Liver (tissue), 3 donors: ENCODE data around the gene TRPM1.

Experiments
- ATF3 ChIP-seq: IDR thresholded peaks from 2 replicates; pipeline ENCODE4 v1.6.1; 2016; ENCODE audit warnings: antibody characterized with exemption
- CTCF ChIP-seq: fragments of 150-350 bp; IDR thresholded peaks from 2 replicates; pipeline ENCODE4 v1.5.1; 2017; ENCODE audit warnings: improper control_type of control experiment, low read depth, low read length; ENCODE audit not compliant: missing input control
- REST ChIP-seq: IDR thresholded peaks from 2 replicates; pipeline ENCODE4 v1.6.1; 2016; ENCODE audit warnings: antibody characterized with exemption, mild to moderate bottlenecking
- donor health status: healthy.
- donor health status: healthy.

GRCh38 chr15:30992249-30992864, 109.2 kb downstream of the TRPM1 start:
- TF ChIP-seq REST, result no peak
- TF ChIP-seq CTCF, result no peak
- TF ChIP-seq ATF3, result no peak
